ENCODE data around the gene MRPL14. TPM values are rescaled to one million over a fixed set of nuclear protein-coding genes. Genes with fewer than 3 reads are reported as not detected.
A peak's percentile ranks its signal among the peaks of the same experiment; 100 is the strongest.
"Not testable (repeated sequence)": the region's sequence is repeated elsewhere in the genome, so short reads cannot be mapped to it uniquely, and the experiment has no call there.

Gene MRPL14
- total RNA-seq, 1 donor from 2014 or later: 38.8 TPM

GRCh38 chr6:44151348-44152108, 24.3 kb upstream of the MRPL14 start:
- ATAC-seq: peak; percentile 84
- intact Hi-C loops (cut with micrococcal nuclease): loop anchor here (5.0 kb wide), 1 partner anchor 54 kb away; no protein-coding TSS in a partner anchor

DNA sequence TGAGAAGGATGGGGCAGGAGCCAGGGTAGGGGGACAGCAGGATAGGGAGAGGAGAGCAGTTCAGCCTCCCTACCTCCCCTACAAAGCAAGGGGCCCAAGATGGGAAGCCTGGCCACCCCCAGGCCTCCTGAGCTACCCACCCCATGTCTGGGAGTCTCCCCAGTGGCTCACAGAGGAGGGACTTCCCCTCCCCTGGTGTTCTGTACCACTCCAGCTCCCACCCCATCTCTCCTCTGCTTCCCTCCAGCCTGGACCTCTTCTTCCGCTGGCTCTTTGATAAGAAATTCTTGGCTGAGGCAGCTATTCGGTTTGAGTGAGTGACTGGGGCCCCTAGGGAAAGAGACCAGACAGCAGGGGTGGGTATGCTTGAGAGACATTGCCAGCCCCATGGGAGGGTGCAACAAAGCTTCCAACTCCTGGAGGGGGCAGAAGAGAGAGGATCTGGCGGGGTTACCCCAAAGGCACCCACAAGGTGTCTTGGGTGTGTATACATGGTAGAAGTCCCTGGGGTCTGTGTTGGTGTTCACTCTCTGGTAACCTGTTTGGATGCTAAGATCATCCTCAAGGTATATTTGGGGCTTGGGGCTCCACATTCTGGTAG, 23.2 kb upstream of the MRPL14 start:
- peak; percentile 7 for ATAC-seq
- intact Hi-C loops (cut with micrococcal nuclease): loop anchor here (5.0 kb wide), 1 partner anchor 53 kb away; no protein-coding TSS in a partner anchor
- no peak for DNase-seq

More at GRCh38 chr6:44151348-44152108, 24.3 kb upstream of the MRPL14 start:
- peak; percentile 87 for DNase-seq

- intact Hi-C loops (cut with micrococcal nuclease): loop anchor here (5.0 kb wide), 1 partner anchor 52 kb away; no protein-coding TSS in a partner anchor
- DNase-seq: no peak
- no peak for ATAC-seq
Observed at GRCh38 chr6:44149369-44150012, 22.2 kb upstream of the MRPL14 start.

GRCh38 chr6:44148306-44148705, 21.1 kb upstream of the MRPL14 start:
- intact Hi-C loops (cut with micrococcal nuclease): no loop called here
- no peak for DNase-seq
- ATAC-seq: no peak

DNA sequence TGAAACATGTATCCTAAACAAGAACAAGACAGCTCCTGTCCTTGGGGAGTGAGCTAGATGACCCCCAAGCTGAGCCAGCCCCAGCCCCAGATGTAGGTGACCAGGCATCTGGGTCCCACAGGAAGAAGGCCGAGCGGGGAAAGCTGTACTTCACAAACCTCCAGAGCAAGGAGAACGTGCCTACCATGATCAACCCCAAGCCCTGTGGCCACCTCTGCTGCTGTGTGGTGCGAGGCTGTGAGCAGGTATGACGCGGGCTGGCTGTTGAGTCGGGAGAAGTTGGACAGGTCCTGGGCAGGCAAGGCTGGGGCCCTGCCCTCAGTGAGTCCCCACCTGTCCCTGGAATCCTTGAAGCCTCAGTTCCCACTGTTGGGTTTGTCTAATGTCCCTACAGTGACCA, 20.0 kb upstream of the MRPL14 start:
- DNase-seq (no peak), ATAC-seq (no peak)
- intact Hi-C loops (cut with micrococcal nuclease): no loop called here

DNA sequence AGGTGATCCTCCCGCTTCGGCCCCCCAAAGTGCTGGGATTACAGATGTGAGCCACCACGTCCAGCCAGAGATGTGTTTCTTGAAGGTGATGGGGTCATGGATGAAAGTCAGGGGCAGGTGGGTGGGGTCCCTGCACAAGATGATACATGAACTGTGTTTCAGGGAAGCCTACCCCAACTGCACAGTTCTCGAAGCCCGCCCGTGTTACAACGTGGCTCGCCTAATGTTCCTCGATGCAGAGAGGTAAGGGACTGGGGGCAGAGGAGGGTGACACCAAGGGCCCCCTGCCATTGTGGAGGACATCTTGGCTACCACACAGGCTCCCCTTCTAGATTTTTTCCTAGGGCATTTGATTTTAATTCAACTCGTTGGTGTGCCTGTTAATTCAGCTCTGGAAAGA, 19.4 kb upstream of the MRPL14 start:
- ATAC-seq: no peak
- no peak for DNase-seq
- intact Hi-C loops (cut with micrococcal nuclease): no loop called here

GRCh38 chr6:44145839-44146238, 18.6 kb upstream of the MRPL14 start:
- ATAC-seq (no peak), DNase-seq (no peak)
- intact Hi-C loops (cut with micrococcal nuclease): no loop called here

DNA sequence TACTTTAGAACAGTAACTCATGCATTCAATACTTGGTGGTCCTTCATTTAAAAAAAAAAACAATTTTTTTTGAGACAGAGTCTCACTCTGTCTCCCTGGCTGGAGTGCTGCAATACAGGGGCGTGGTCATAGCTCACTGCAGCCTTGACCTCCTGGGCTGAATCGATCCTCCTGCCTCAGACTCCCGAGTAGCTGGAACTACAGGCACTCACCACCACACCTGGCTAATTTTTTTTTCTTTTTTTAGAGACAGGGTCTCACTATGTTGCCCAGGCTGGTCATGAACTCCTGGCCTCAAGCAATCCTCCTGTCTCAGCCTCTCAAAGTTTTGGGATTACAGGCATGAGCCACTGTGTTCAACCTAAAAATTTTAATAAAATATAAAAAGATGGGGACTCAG, 17.3 kb upstream of the MRPL14 start:
- ATAC-seq; intact Hi-C loops (cut with micrococcal nuclease); DNase-seq: not testable (repeated sequence)

- no peak for ATAC-seq
- intact Hi-C loops (cut with micrococcal nuclease): no loop called here
- DNase-seq: no peak
Observed at GRCh38 chr6:44143731-44144130, 16.5 kb upstream of the MRPL14 start.

DNA sequence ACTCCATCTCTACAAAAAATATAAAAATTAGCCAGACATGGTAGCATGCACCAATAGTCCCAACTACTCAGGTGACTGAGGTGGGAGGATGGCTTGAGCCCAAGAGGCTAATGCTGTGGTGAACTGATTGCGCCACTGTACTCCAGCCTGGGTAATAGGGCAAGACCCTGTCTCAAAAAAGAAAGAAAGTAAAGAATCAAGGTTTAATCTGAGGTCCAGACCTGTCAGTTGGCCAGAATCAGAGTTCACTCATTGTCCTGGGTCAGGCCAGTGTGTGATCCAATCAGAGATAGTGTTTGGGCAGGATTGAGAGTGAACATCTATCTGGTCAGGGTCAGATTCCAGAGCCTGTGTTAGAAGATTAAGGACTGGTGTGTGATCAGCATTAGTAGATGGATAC, 15.6 kb upstream of the MRPL14 start:
- no peak for DNase-seq
- intact Hi-C loops (cut with micrococcal nuclease): no loop called here
- no peak for ATAC-seq

DNA sequence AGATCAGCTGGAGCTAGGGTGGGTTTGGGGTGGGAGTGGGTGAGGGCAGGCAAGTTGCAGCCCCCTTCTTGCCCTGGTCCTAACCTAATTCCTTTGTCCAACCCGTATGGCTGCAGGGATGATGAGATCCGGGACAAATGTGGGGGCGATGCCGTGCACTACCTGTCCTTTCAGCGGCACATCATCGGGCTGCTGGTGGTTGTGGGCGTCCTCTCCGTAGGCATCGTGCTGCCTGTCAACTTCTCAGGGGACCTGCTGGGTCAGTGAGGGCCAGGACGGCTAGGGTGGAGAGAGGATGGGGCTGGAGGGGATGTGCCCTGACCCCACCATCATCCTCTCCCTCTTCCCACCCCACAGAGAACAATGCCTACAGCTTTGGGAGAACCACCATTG, 12.1 kb upstream of the MRPL14 start:
- intact Hi-C loops (cut with micrococcal nuclease): no loop called here
- DNase-seq (no peak), ATAC-seq (no peak)

GRCh38 chr6:44138717-44139350, 11.6 kb upstream of the MRPL14 start:
- DNase-seq (no peak), ATAC-seq (no peak)
- intact Hi-C loops (cut with micrococcal nuclease): no loop called here

DNA sequence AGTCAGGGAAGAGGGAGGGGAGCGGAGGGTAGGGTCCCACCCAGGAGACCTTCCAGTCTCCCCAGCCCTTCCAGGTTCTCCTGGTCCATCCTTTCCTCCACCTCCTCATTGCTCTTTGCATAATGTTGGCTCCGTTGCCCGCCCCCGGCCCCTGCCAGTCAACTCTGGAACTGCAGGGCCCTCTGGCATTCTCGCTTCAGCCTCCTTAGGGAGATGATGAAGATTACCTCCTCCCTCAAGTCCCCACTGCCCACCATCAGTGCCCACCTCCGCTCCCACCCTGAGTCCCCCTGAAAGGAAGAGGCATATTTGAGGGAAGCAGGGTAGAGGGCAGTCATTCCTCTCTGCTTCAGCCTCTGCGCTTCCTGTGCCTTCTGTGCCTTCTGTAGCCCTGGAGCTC, 8.6 kb upstream of the MRPL14 start:
- no peak for DNase-seq
- ATAC-seq: no peak
- intact Hi-C loops (cut with micrococcal nuclease): no loop called here

GRCh38 chr6:44135173-44135758, 8.0 kb upstream of the MRPL14 start:
- no peak for DNase-seq
- no peak for ATAC-seq
- intact Hi-C loops (cut with micrococcal nuclease): no loop called here

DNA sequence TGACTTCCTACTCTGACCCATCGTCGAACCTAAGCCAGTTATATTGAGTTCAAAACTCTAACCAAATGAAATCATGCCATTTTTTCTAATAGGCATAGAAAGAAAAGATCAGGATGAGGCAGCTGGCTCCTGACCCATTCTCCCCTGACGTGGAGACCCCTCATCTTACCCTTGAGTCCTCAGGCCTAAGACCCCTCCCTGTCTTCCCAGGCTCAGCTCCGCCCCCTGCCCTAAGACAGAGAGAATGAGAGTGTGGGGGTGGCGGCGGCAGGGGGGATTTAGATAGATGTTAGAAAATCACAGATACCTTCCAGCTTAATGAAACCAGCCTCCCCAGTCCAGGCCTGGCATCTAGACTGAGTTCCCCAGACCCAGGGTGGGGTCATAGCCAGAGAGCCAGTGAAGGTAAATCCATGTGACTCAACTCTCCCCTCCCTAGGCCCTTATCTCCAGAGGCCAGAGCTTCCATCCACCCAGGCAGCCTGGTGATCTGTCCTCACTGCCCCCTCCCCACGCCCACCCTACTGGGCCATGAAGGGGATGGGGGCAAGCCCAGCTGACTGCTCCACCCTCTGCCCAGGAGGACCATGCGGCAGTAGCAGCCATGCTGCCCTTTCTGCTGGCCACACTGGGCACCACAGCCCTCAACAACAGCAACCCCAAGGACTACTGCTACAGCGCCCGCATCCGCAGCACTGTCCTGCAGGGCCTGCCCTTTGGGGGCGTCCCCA, 6.9 kb upstream of the MRPL14 start:
- ATAC-seq (no peak), DNase-seq (no peak)
- intact Hi-C loops (cut with micrococcal nuclease): no loop called here

DNA sequence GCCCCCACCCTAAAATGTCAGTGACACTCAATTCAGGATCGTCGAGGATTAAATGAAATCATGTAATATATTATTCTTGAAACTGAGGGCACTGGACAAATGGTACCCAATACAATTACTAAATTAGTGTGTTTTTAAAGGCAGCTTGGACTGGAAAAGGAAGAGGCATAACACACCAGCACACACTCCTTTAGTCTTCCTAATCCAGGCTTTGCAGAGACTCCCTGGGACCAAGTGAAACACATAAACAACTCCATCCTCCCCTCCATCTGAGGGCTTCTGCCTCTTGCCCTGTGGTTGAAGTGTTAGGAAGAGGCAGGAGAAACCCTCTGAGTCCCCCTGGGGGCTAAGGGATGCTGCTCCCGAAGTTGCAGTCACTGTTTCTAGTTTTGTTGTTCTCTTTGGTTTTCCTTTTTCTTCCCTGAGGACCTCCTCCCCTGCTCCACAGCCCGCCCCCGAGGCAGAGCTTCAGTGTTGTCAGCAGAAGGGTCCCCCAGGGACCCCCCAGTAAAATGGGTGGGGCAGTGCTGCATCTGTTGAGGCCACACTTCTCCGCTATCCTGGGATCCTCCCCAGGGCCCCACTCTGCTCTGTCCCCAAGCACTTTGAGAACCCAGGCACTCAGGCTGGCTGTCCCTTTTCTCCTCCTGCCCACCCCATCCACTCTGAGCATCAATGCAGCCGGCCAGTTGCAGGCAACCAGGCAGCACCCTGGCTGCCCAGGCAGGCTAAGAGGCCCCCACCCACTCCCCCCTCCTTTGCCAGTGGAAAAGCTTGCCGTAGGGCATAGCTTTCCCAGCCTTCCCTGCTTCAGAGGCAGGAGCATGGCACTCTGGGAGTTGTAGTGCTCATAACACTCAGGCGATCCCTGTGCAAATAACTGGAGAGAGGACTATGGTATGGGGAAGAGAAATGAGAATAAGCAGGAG, 6.0 kb upstream of the MRPL14 start:
- ATAC-seq: peak; percentile 84
- intact Hi-C loops (cut with micrococcal nuclease): no loop called here
- DNase-seq: peak; percentile 66

- intact Hi-C loops (cut with micrococcal nuclease): no loop called here
- ATAC-seq: no peak
- DNase-seq: no peak
Observed at GRCh38 chr6:44132476-44132875, 5.2 kb upstream of the MRPL14 start.

DNA sequence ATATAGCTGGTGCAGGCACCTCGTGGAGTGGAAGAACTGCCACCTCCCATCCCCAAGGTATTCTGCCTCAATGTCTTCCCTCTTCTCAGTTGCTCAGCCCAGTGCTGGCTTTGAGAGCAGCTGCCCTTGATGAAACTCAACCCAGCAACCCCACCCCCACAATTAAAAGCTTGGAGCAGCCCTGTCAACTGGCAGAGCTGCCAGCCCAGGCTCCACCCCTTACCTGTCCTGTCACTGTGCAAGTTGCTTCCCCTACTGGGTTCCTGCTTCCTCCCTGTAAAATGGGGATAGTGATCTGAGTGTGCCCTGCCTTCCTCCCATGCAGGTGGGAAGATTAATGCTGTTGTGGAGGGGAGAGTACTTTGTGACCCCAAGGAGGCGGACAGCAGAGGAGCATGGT, 4.6 kb upstream of the MRPL14 start:
- intact Hi-C loops (cut with micrococcal nuclease): no loop called here
- DNase-seq (no peak), ATAC-seq (no peak)
